A549 (cell line): Measurements from ENCODE around the gene TCP11. TPM values are rescaled to one million over a fixed set of nuclear protein-coding genes. Genes with fewer than 3 reads are reported as not detected.

Source experiments
- ATAC-seq, 2 experiments: fragments of 200-7000 bp in 1 of 2; fragments of >200 bp in 1 of 2; cut with Nextera tagmentation in 1 of 2; cut with Tn5 transposase in 1 of 2; 3 replicates each; pipeline versions ENCODE4 v1.8.0 to v1.9.1; 2018 to 2020; ENCODE audit warnings: mild to moderate bottlenecking in 1 of 2, moderate library complexity in 1 of 2
- CTCF ChIA-PET: fragments of 300-600 bp; sonication (Branson Sonifier 250); formaldehyde crosslinking; extraction: SDS; loops from one replicate; lab custom pipeline; 2021; ENCODE audit warnings: antibody characterized with exemption, inconsistent platforms; lab: Yijun Ruan, JAX
- POLR2A ChIA-PET: fragments of 350-600 bp; formaldehyde crosslinking; extraction: SDS; loops from one replicate; lab custom pipeline; 2021; ENCODE audit warnings: antibody characterized with exemption, inconsistent platforms; lab: Yijun Ruan, JAX
- DNase-seq, 2 experiments: peaks; one replicate each; pipeline versions ENCODE4 v3.0.0 to v3.0.0-alpha.2; 2011 to 2016; ENCODE audit warnings: low read depth in 1 of 2, low spot score in 1 of 2
- FAIRE-seq: peaks from 2 replicates; lab custom pipeline; 2011; peaks lifted over from hg19 to GRCh38; lab: Jason Lieb, UNC
- H3K27ac ChIP-seq, 2 experiments: fragments of >200 bp; sonication (Bioruptor Twin); formaldehyde crosslinking; 3 replicates each; pipeline ENCODE4 v1.5.1; 2016 to 2017
- H3K4me1 ChIP-seq: fragments of >200 bp; sonication (Bioruptor Twin); formaldehyde crosslinking; 3 replicates; pipeline ENCODE4 v1.6.1; 2016
- H3K4me2 ChIP-seq: fragments of >200 bp; sonication (Bioruptor Twin); formaldehyde crosslinking; 3 replicates; pipeline ENCODE4 v1.6.1; 2016
- H3K4me3 ChIP-seq: fragments of >200 bp; sonication (Bioruptor Twin); formaldehyde crosslinking; 3 replicates; pipeline ENCODE4 v1.5.1; 2016
- H3K9me3 ChIP-seq: fragments of >200 bp; sonication (Bioruptor Twin); formaldehyde crosslinking; 3 replicates; pipeline ENCODE4 v1.6.1; 2016
- ATOH8 ChIP-seq: fragments of 250-450 bp; sonication (Bioruptor Pico); IDR thresholded peaks from 2 replicates; pipeline ENCODE4 v1.5.0; 2020; ENCODE audit warnings: low read depth, mild to moderate bottlenecking, moderate library complexity
- CBX2 ChIP-seq: fragments of 200-600 bp; sonication (generic); IDR thresholded peaks from 2 replicates; pipeline ENCODE4 v1.6.1; 2016; ENCODE audit warnings: low read depth, mild to moderate bottlenecking, borderline replicate concordance
- CHD2 ChIP-seq: fragments of 150-350 bp; IDR thresholded peaks from 2 replicates; pipeline ENCODE4 v1.6.1; 2014; ENCODE audit warnings: low read length; ENCODE audit not compliant: partially characterized antibody
- CHD4 ChIP-seq: fragments of 200-600 bp; sonication (generic); IDR thresholded peaks from 2 replicates; pipeline ENCODE4 v1.6.1; 2016; ENCODE audit warnings: antibody characterized with exemption, mild to moderate bottlenecking, borderline replicate concordance
- E2F6 ChIP-seq: IDR thresholded peaks from 2 replicates; pipeline ENCODE4 v1.6.1; 2012; ENCODE audit warnings: low read depth, borderline replicate concordance
- ESRRA ChIP-seq: fragments of 150-350 bp; IDR thresholded peaks from 2 replicates; pipeline ENCODE4 v1.6.1; 2014; ENCODE audit warnings: mild to moderate bottlenecking, low read length, borderline replicate concordance
- FOSL2 ChIP-seq, 2 experiments: fragments of 450-650 bp in 1 of 2; fragments of >200 bp in 1 of 2; sonication (Bioruptor Twin) in 1 of 2; formaldehyde crosslinking; IDR thresholded peaks; 2 replicates each; pipeline versions ENCODE4 v1.5.0 to v1.6.1; 2016 to 2020; ENCODE audit warnings: mild to moderate bottlenecking in 1 of 2, moderate library complexity in 1 of 2
- FOXS1 ChIP-seq: fragments of 250-450 bp; sonication (Bioruptor Pico); IDR thresholded peaks from 2 replicates; pipeline ENCODE4 v1.5.0; 2020; ENCODE audit warnings: mild to moderate bottlenecking, moderate library complexity
- HEYL ChIP-seq: fragments of 250-450 bp; sonication (Bioruptor Pico); IDR thresholded peaks from 2 replicates; pipeline ENCODE4 v1.8.0; 2021; ENCODE audit warnings: mild to moderate bottlenecking, moderate library complexity
- HOXA7 ChIP-seq: fragments of 250-450 bp; sonication (Bioruptor Pico); IDR thresholded peaks from 2 replicates; pipeline ENCODE4 v1.5.0; 2020; ENCODE audit warnings: mild to moderate bottlenecking, moderate library complexity
- HOXB13 ChIP-seq: fragments of 250-450 bp; sonication (Bioruptor Pico); IDR thresholded peaks from 2 replicates; pipeline ENCODE4 v1.5.0; 2020; ENCODE audit warnings: low read depth, mild to moderate bottlenecking, moderate library complexity
- HOXB5 ChIP-seq: fragments of 250-450 bp; sonication (Bioruptor Pico); IDR thresholded peaks from 2 replicates; pipeline ENCODE4 v1.5.0; 2020; ENCODE audit warnings: mild to moderate bottlenecking, moderate library complexity
- MAFK ChIP-seq: fragments of 450-650 bp; IDR thresholded peaks from 2 replicates; pipeline ENCODE4 v1.6.1; 2014; ENCODE audit not compliant: partially characterized antibody
- MAZ ChIP-seq: fragments of 150-350 bp; IDR thresholded peaks from 2 replicates; pipeline ENCODE4 v1.6.1; 2014; ENCODE audit warnings: antibody characterized with exemption, low read depth, low read length, borderline replicate concordance
- MYC ChIP-seq: IDR thresholded peaks from 2 replicates; pipeline ENCODE4 v1.6.1; 2012; ENCODE audit warnings: mild to moderate bottlenecking, inconsistent platforms, low read length, improper control_type of control experiment, borderline replicate concordance
- POLR2A ChIP-seq: IDR thresholded peaks from 2 replicates; pipeline ENCODE4 v1.6.1; 2012; ENCODE audit warnings: mild to moderate bottlenecking, low read length
- RAD21 ChIP-seq, 2 experiments: fragments of >200 bp in 1 of 2; sonication (Bioruptor Twin) in 1 of 2; formaldehyde crosslinking in 1 of 2; IDR thresholded peaks in 1 of 2; conservative IDR thresholded peaks in 1 of 2; 2 replicates in 1 of 2; 3 replicates in 1 of 2; pipeline ENCODE4 v1.6.1; 2012 to 2018; ENCODE audit warnings: inconsistent platforms in 1 of 2
- RARB ChIP-seq: fragments of 250-450 bp; sonication (Bioruptor Pico); IDR thresholded peaks from 2 replicates; pipeline ENCODE4 v1.8.0; 2021; ENCODE audit warnings: mild to moderate bottlenecking, moderate library complexity
- RNF2 ChIP-seq: fragments of 200-600 bp; sonication (generic); IDR thresholded peaks from 2 replicates; pipeline ENCODE4 v1.6.1; 2016; ENCODE audit warnings: low read depth, mild to moderate bottlenecking, antibody characterized with exemption, moderate library complexity, borderline replicate concordance
- SMC3 ChIP-seq: fragments of >200 bp; sonication (Bioruptor Twin); formaldehyde crosslinking; IDR thresholded peaks from 3 replicates; pipeline ENCODE4 v1.6.1; 2018; ENCODE audit warnings: inconsistent platforms
- TFCP2L1 ChIP-seq: fragments of 250-450 bp; sonication (Bioruptor Pico); IDR thresholded peaks from 2 replicates; pipeline ENCODE4 v1.5.0; 2021; ENCODE audit warnings: mild to moderate bottlenecking
- ZFP36 ChIP-seq: fragments of 450-650 bp; IDR thresholded peaks from 2 replicates; pipeline ENCODE4 v1.6.1; 2014; ENCODE audit warnings: borderline replicate concordance; ENCODE audit not compliant: partially characterized antibody
- ZNF302 ChIP-seq: fragments of 250-450 bp; sonication (Bioruptor Pico); IDR thresholded peaks from 2 replicates; pipeline ENCODE4 v1.9.0; 2021; ENCODE audit warnings: inconsistent platforms, mild to moderate bottlenecking, moderate library complexity
- WGBS: methylation state at CpG from one replicate; pipeline ENCODE4 v1.1.6; 2017; ENCODE audit errors: missing lambda C conversion rate; 5-methylcytosine and 5-hydroxymethylcytosine counted together
- polyA plus RNA-seq, 4 experiments: library from polyadenylated mRNA; depleted of rRNA in 3 of 4; stranded (reverse); fragments of >200 nt; fragmentation: RNase III in 1 of 4; extraction: RNeasy Plus Mini Kit Qiagen cat#74134 plus additional on column Dnase treatment in 1 of 4; gene quantifications; 2 replicates in 3 of 4; 3 replicates in 1 of 4; pipeline ENCODE4 v1.2.3, GENCODE V29; 2011 to 2017

The TCP11 gene
- polyA plus RNA-seq, 2 of the 4 experiments (the other 2 are of a cell fraction): 0.06 TPM; not detected in 1

- no peak for TF ChIP-seq ZFP36
- Histone ChIP-seq H3K4me1 (0 out of 3 replicates have a peak, but pooled peaks cover 7% of the 10 kb centered on the region), H3K27ac (no peak overlapping the region), H3K4me2 (no peak overlapping the region), H3K4me3 (no peak overlapping the region), H3K9me3 (no peaks in the 10 kb centered on the region)
- ChIA-PET POLR2A (no interaction called here), CTCF (interaction anchor here (2.8 kb wide), 1 partner anchor 14 kb away, joined by 13 read pairs; no protein-coding TSS in a partner anchor)
- no peak for DNase-seq
- FAIRE-seq: no peak
- ATAC-seq: no peak
- WGBS: 84% methylated on average over 2 of the region's 2 CpGs
These were observed 13.1 kb upstream of the TCP11 start for GRCh38 chr6:35154262-35154661.

- no peak for FAIRE-seq
- no peak overlapping the region for H3K27ac ChIP-seq
- H3K9me3 ChIP-seq: no peaks in the 10 kb centered on the region
- no peak overlapping the region for H3K4me3 ChIP-seq
- DNase-seq: peak in 1 of 2 experiments; percentile 13
- ATAC-seq: no peak
- 61% methylated on average over 4 of the region's 4 CpGs for WGBS
- 0 out of 3 replicates have a peak overlapping the region, but pooled peaks have one; percentile 5 for H3K4me2 ChIP-seq
- CTCF ChIA-PET: interaction anchor here (4.0 to 9.7 kb wide), 2 partner anchors 12 to 52 kb away, joined by 19 to 206 read pairs; partner anchors contain the start of gene TCP11
- H3K4me1 ChIP-seq: peaks cover 15% of the 10 kb centered on the region; the same call in 2 of the 3 replicates
- TF ChIP-seq ZNF302 (CRISPR knock-in tag) (no peak), MAFK (peak; percentile 29), HOXA7 (no peak)
- POLR2A ChIA-PET: no interaction called here
These were observed 11.0 kb upstream of the TCP11 start for GRCh38 chr6:35152067-35152707.

- 100% methylated on average over 2 of the region's 2 CpGs for WGBS
These were observed 10.3 kb upstream of the TCP11 start for GRCh38 chr6:35151466-35151865.

GRCh38 chr6:35149891-35150566 is 8.9 kb upstream of the TCP11 start:
- Histone ChIP-seq H3K4me2 (no peak overlapping the region), H3K4me1 (peaks cover 17% of the 10 kb centered on the region; the same call in 2 of the 3 replicates), H3K27ac (no peak overlapping the region), H3K9me3 (no peaks in the 10 kb centered on the region), H3K4me3 (no peak overlapping the region)
- 85% methylated on average over 16 of the region's 16 CpGs for WGBS
- TF ChIP-seq CHD4 (no peak), CHD2 (no peak), ZNF302 (CRISPR knock-in tag) (no peak), RAD21 (conservative IDR thresholded peaks at IDR 0.05 in 1 of 2, IDR thresholded peaks at IDR 0.05 in 1 of 2) (no peak), HEYL (CRISPR knock-in tag) (no peak), E2F6 (no peak), FOSL2 (IDR thresholded peaks at IDR 0.05) (no peak), FOSL2 (CRISPR knock-in tag; IDR thresholded peaks at IDR 0.05) (no peak), RNF2 (no peak), FOXS1 (CRISPR knock-in tag) (no peak), ATOH8 (no peak), MYC (no peak), SMC3 (no peak)
- CTCF ChIA-PET: interaction anchor here (1.2 to 9.7 kb wide), 4 partner anchors 10 to 91 kb away, joined by 4 to 206 read pairs (median 20); partner anchors contain the start of gene TCP11
- FAIRE-seq (no peak), DNase-seq (no peak), ATAC-seq (no peak)
- POLR2A ChIA-PET: no interaction called here

More at GRCh38 chr6:35151466-35151865, 10.3 kb upstream of the TCP11 start:
- Histone ChIP-seq H3K9me3 (no peaks in the 10 kb centered on the region), H3K4me1 (peaks cover 17% of the 10 kb centered on the region; the same call in 2 of the 3 replicates), H3K4me3 (no peak overlapping the region), H3K27ac (no peak overlapping the region), H3K4me2 (no peak overlapping the region)
- TF ChIP-seq POLR2A: no peak
- no peak for TF ChIP-seq HOXB13 (CRISPR knock-in tag)
- TF ChIP-seq CBX2: no peak
- no peak for TF ChIP-seq RARB
- TF ChIP-seq RNF2: no peak
- no peak for TF ChIP-seq ESRRA
- no peak for TF ChIP-seq HOXB5
- TF ChIP-seq MAZ: no peak
- no peak for TF ChIP-seq TFCP2L1 (CRISPR knock-in tag)
- no peak for TF ChIP-seq CHD2
- no peak for TF ChIP-seq MYC
- TF ChIP-seq FOSL2 (IDR thresholded peaks at IDR 0.05): no peak
- TF ChIP-seq FOSL2 (CRISPR knock-in tag; IDR thresholded peaks at IDR 0.05): no peak
- CTCF ChIA-PET: interaction anchor here (0.7 to 9.7 kb wide), 5 partner anchors 11 to 555 kb away, joined by 3 to 206 read pairs (median 19); partner anchors contain the start of gene TCP11
- FAIRE-seq (no peak), ATAC-seq (no peak), DNase-seq (no peak)
- POLR2A ChIA-PET: no interaction called here
